Cortex of kidney (tissue), 1 donor: ENCODE data around the gene LETM1.

Source experiments
- DNase-seq: peaks from one replicate; lab custom pipeline; 2025; lab: John Stamatoyannopoulos, UW

Gene LETM1

GRCh38 chr4:1777822-1778641 is 77.9 kb downstream of the LETM1 start:
- no peak for DNase-seq

- no peak for DNase-seq
Observed at GRCh38 chr4:1776521-1777161, 79.3 kb downstream of the LETM1 start.

GRCh38 chr4:1775731-1776500 is 80.0 kb downstream of the LETM1 start:
- DNase-seq = no peak

- DNase-seq = no peak
Observed at GRCh38 chr4:1773754-1774153, 82.2 kb downstream of the LETM1 start.

GRCh38 chr4:1772853-1773538 is 83.0 kb downstream of the LETM1 start:
- DNase-seq = no peak

- DNase-seq = no peak
Observed at GRCh38 chr4:1771555-1772305, 84.2 kb downstream of the LETM1 start.

GRCh38 chr4:1770791-1771231 is 85.1 kb downstream of the LETM1 start:
- no peak for DNase-seq

GRCh38 chr4:1770245-1770644 is 85.7 kb downstream of the LETM1 start:
- DNase-seq = no peak

- DNase-seq = no peak
Observed at GRCh38 chr4:1769692-1770091, 86.3 kb downstream of the LETM1 start.

- DNase-seq = no peak
Observed at GRCh38 chr4:1768367-1769034, 87.5 kb downstream of the LETM1 start.

GRCh38 chr4:1767770-1768366 is 88.1 kb downstream of the LETM1 start:
- no peak for DNase-seq

- DNase-seq = no peak
Observed at GRCh38 chr4:1767061-1767769, 88.7 kb downstream of the LETM1 start.

GRCh38 chr4:1766106-1767060 is 89.6 kb downstream of the LETM1 start:
- no peak for DNase-seq

- DNase-seq = no peak
Observed at GRCh38 chr4:1765409-1766072, 90.4 kb downstream of the LETM1 start.

GRCh38 chr4:1764670-1765069 is 91.3 kb downstream of the LETM1 start:
- DNase-seq = no peak

GRCh38 chr4:1763550-1764080 is 92.3 kb downstream of the LETM1 start:
- no peak for DNase-seq

- DNase-seq = no peak
Observed at GRCh38 chr4:1763070-1763549, 92.8 kb downstream of the LETM1 start.
